ENCODE data around the gene PXMP2. TPM values are rescaled to one million over a fixed set of nuclear protein-coding genes. Genes with fewer than 3 reads are reported as not detected.

The PXMP2 gene
- total and polyA plus RNA-seq, 2 of the 8 experiments (the other 6 are each of a cell fraction or from before 2014, with no cell fraction given): 13.8 to 15.1 TPM

DNA sequence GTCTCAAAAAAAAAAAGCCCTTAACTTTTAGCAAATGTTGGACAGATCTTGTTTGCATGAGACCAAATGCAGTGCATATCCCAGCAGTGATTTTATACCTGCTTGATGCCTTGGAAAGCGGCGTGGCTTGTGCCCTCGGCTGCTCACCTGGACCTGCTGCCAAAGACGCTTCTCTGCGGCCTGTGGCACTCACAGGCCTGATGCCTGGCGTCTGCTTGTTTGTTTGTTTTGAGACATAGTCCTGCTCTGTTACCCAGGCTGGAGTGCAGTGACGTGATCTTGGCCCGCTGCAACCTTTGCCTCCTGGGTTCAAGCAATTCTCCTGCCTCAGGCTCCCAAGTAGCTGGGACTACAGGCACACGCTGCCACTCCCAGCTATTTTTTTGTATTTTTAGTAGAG, 28.5 kb downstream of the PXMP2 start:
- no peak overlapping the region for H3K9ac ChIP-seq (replicated peaks in 1 of 4; ENCODE audit: extremely low read depth in 1 of 4, low read depth in 3 of 4, low read length in 3 of 4)
- TF ChIP-seq KDM4A (IDR thresholded peaks at IDR 0.05; ENCODE audit: low read depth, low read length, severe bottlenecking) (no peak), KDM1A (IDR thresholded peaks at IDR 0.05; ENCODE audit: borderline replicate concordance, low read length) (no peak), NRF1 (IDR thresholded peaks at IDR 0.05; ENCODE audit: low read depth, low read length) (no peak), RNF2 (IDR thresholded peaks at IDR 0.05; ENCODE audit: borderline replicate concordance, low read depth, low read length, missing control alignments, poor library complexity, severe bottlenecking) (no peak), SUZ12 (IDR thresholded peaks at IDR 0.05; ENCODE audit: low read length) (no peak), TBP (IDR thresholded peaks at IDR 0.05; ENCODE audit: low read depth, low read length) (no peak), CHD1 (IDR thresholded peaks at IDR 0.05; ENCODE audit: low read depth, low read length) (no peak), RFX5 (IDR thresholded peaks at IDR 0.05; ENCODE audit: borderline replicate concordance, low read depth, low read length) (no peak), EZH2 (IDR thresholded peaks at IDR 0.05; ENCODE audit: low read depth, low read length, severe bottlenecking) (no peak), TCF12 (IDR thresholded peaks at IDR 0.05; ENCODE audit: low read depth, low read length) (no peak), NANOG (IDR thresholded peaks at IDR 0.05; ENCODE audit: insufficient read depth, low read depth, low read length, poor library complexity, severe bottlenecking) (no peak), HDAC6 (IDR thresholded peaks at IDR 0.05; ENCODE audit: low read depth, low read length) (no peak), HDAC2 (IDR thresholded peaks at IDR 0.05; ENCODE audit: borderline replicate concordance in 1 of 2, low read depth in 2 of 2, low read length in 2 of 2) (no peak)

More for the DNA sequence above, 28.5 kb downstream of the PXMP2 start:
- no peak overlapping the region for H2BK120ac ChIP-seq (replicated peaks; ENCODE audit: low read depth, low read length)
- FAIRE-seq (no peak), DNase-seq (ENCODE audit: low read depth in 1 of 2, low spot score in 2 of 2) (no peak)
- H3K56ac ChIP-seq (replicated peaks; ENCODE audit: insufficient read length, low read depth, low read length): no peak overlapping the region
- no peaks in the 10 kb centered on the region for H3K9me3 ChIP-seq (ENCODE audit: insufficient read depth in 2 of 2, low read depth in 1 of 2, low read length in 1 of 2)
- POLR2A ChIA-PET (ENCODE audit: partially characterized antibody): interaction anchor here (1.1 kb wide), 1 partner anchor 11 kb away, joined by 3 read pairs; no protein-coding TSS in a partner anchor
- H3K14ac ChIP-seq (ENCODE audit: insufficient read length): no peak overlapping the region
- H3K4me1 ChIP-seq (replicated peaks in 1 of 4; ENCODE audit: control insufficient read depth in 3 of 4, insufficient read depth in 4 of 4, low read length in 3 of 4): no peaks in the 10 kb centered on the region
- no peak overlapping the region for H2BK15ac ChIP-seq (ENCODE audit: low read length)
- H2AFZ ChIP-seq (ENCODE audit: low read length): no peak overlapping the region
- H3K4me2 ChIP-seq (ENCODE audit: insufficient read depth in 1 of 2, low read depth in 2 of 2, low read length in 2 of 2): no peak overlapping the region
- H2BK5ac ChIP-seq (ENCODE audit: low read depth, low read length): no peak overlapping the region
- H3K79me2 ChIP-seq (ENCODE audit: control insufficient read depth in 1 of 2, insufficient read depth in 2 of 2, low read length in 2 of 2): peaks cover 7 to 33% of the 10 kb centered on the region in 2 experiments
- H3K4me3 ChIP-seq (ENCODE audit: extremely low read depth in 1 of 4, insufficient read depth in 2 of 4, low read depth in 3 of 4, low read length in 4 of 4): no peak overlapping the region
- H3K79me1 ChIP-seq (ENCODE audit: low read depth, low read length): peaks cover 9% of the 10 kb centered on the region
- H3K4ac ChIP-seq (replicated peaks; ENCODE audit: insufficient read length, low read depth, low read length): no peak overlapping the region
- no peak overlapping the region for H4K91ac ChIP-seq (replicated peaks; ENCODE audit: insufficient read length, low read length)
- peaks cover 16 to 43% (median 34%) of the 10 kb centered on the region in 4 experiments for H3K36me3 ChIP-seq (ENCODE audit: control insufficient read depth in 2 of 4, insufficient read depth in 4 of 4, low read length in 3 of 4)
- CTCF ChIA-PET (ENCODE audit: partially characterized antibody): no interaction called here
- no peak overlapping the region for H2AK5ac ChIP-seq (ENCODE audit: low read depth, low read length)
- peaks cover 7 to 23% of the 10 kb centered on the region in 2 experiments for H4K20me1 ChIP-seq (replicated peaks in 1 of 2; ENCODE audit: control insufficient read depth in 1 of 2, insufficient read depth in 2 of 2, low read length in 2 of 2)
- H3K18ac ChIP-seq (ENCODE audit: extremely low read depth, low read length): no peak overlapping the region
- H4K8ac ChIP-seq (ENCODE audit: extremely low read depth, insufficient read depth, low read length): no peak overlapping the region
- H3K27ac ChIP-seq (ENCODE audit: low read depth, low read length): no peak overlapping the region; the same call in 1 of the 2 replicates
- H4K5ac ChIP-seq (ENCODE audit: insufficient read length, low read depth, low read length): no peak overlapping the region
- no peaks in the 10 kb centered on the region; a peak in 1 of 7 replicates for H3K27me3 ChIP-seq (replicated peaks in 1 of 4; ENCODE audit: control insufficient read depth in 3 of 4, extremely low read depth in 1 of 4, insufficient read depth in 3 of 4, low read length in 3 of 4)
- H2BK12ac ChIP-seq (ENCODE audit: low read depth, low read length): no peak overlapping the region
- no peak overlapping the region for H2BK20ac ChIP-seq (ENCODE audit: low read length)
- no peak overlapping the region for H3K23ac ChIP-seq (ENCODE audit: insufficient read length)
- 87% methylated on average over 9 of the region's 9 CpGs; no CpG with 5 or more reads in 1 of the 2 experiments for WGBS, 2 experiments (ENCODE audit: extremely low coverage in 1 of 2, insufficient coverage in 1 of 2, insufficient read length in 1 of 2, insufficient replicate concordance in 2 of 2, low coverage in 1 of 2, low lambda C conversion rate in 2 of 2, missing lambda C conversion rate in 1 of 2)
- H3K23me2 ChIP-seq (ENCODE audit: low read depth, low read length): no peaks in the 10 kb centered on the region; the same call in 1 of the 2 replicates
